ENCODE data around the gene HS6ST2. TPM values are rescaled to one million over a fixed set of nuclear protein-coding genes. Genes with fewer than 3 reads are reported as not detected.

HS6ST2 gene
- total RNA-seq, 2 experiments from 2014 or later = 0.62 to 0.76 TPM

GRCh38 chrX:132810964-132811712 is 147.3 kb downstream of the HS6ST2 start:
- H3K9me3 Mint-ChIP-seq (ENCODE audit: low read depth) = no peaks in the 10 kb centered on the region
- no peaks in the 10 kb centered on the region for H3K36me3 Mint-ChIP-seq (ENCODE audit: low read depth)
- ATAC-seq = no peak

GRCh38 chrX:132810488-132810887 is 147.9 kb downstream of the HS6ST2 start:
- POLR2A ChIA-PET = no interaction called here
- ATAC-seq = no peak
- Mint-ChIP-seq H3K36me3 (ENCODE audit: low read depth) (no peaks in the 10 kb centered on the region), H3K4me3 (no peak overlapping the region), H3K27ac (no peak overlapping the region), H3K27me3 (peaks cover 4% of the 10 kb centered on the region), H3K9me3 (ENCODE audit: low read depth) (no peaks in the 10 kb centered on the region), H3K4me1 (no peaks in the 10 kb centered on the region)
- no peak for DNase-seq
- intact Hi-C loops (cut with DNase I, micrococcal nuclease) = no loop called here
- CTCF ChIA-PET = no interaction called here

More at GRCh38 chrX:132810964-132811712, 147.3 kb downstream of the HS6ST2 start:
- intact Hi-C loops (cut with DNase I, micrococcal nuclease) = no loop called here
- Mint-ChIP-seq H3K4me1 (no peaks in the 10 kb centered on the region), H3K4me3 (no peak overlapping the region), H3K27me3 (peaks cover 4% of the 10 kb centered on the region), H3K27ac (no peak overlapping the region)
- CTCF ChIA-PET = no interaction called here
- POLR2A ChIA-PET = no interaction called here
- no peak for DNase-seq

GRCh38 chrX:132809581-132809980 is 148.8 kb downstream of the HS6ST2 start:
- no peak overlapping the region for H3K4me3 Mint-ChIP-seq
- no peak for ATAC-seq
- no peaks in the 10 kb centered on the region for H3K36me3 Mint-ChIP-seq (ENCODE audit: low read depth)
- no peaks in the 10 kb centered on the region for H3K9me3 Mint-ChIP-seq (ENCODE audit: low read depth)
- POLR2A ChIA-PET = no interaction called here
- CTCF ChIA-PET = no interaction called here
- intact Hi-C loops (cut with DNase I, micrococcal nuclease) = no loop called here
- H3K4me1 Mint-ChIP-seq = no peaks in the 10 kb centered on the region
- H3K27ac Mint-ChIP-seq = no peak overlapping the region
- H3K27me3 Mint-ChIP-seq = peaks cover 4% of the 10 kb centered on the region
- DNase-seq = no peak

GRCh38 chrX:132807411-132808030 is 150.9 kb downstream of the HS6ST2 start:
- intact Hi-C loops (cut with DNase I, micrococcal nuclease) = no loop called here

GRCh38 chrX:132802033-132802432 is 156.4 kb downstream of the HS6ST2 start:
- H3K4me3 Mint-ChIP-seq = no peak overlapping the region
- H3K36me3 Mint-ChIP-seq (ENCODE audit: low read depth) = no peaks in the 10 kb centered on the region
- no peaks in the 10 kb centered on the region for H3K9me3 Mint-ChIP-seq (ENCODE audit: low read depth)
- peaks cover 3% of the 10 kb centered on the region for H3K27me3 Mint-ChIP-seq
- DNase-seq (no peak), ATAC-seq (no peak)
- ChIA-PET POLR2A (no interaction called here), CTCF (no interaction called here)
- intact Hi-C loops (cut with DNase I, micrococcal nuclease) = no loop called here
- no peaks in the 10 kb centered on the region for H3K4me1 Mint-ChIP-seq
- no peak overlapping the region for H3K27ac Mint-ChIP-seq

More at GRCh38 chrX:132807411-132808030, 150.9 kb downstream of the HS6ST2 start:
- ChIA-PET POLR2A (no interaction called here), CTCF (no interaction called here)
- ATAC-seq (no peak), DNase-seq (no peak)
- Mint-ChIP-seq H3K36me3 (ENCODE audit: low read depth) (no peaks in the 10 kb centered on the region), H3K4me1 (no peaks in the 10 kb centered on the region), H3K27me3 (no peaks in the 10 kb centered on the region), H3K27ac (no peak overlapping the region), H3K9me3 (ENCODE audit: low read depth) (no peaks in the 10 kb centered on the region), H3K4me3 (no peak overlapping the region)

- H3K9me3 Mint-ChIP-seq (ENCODE audit: low read depth) = no peaks in the 10 kb centered on the region
- H3K27ac Mint-ChIP-seq = no peak overlapping the region
- H3K4me3 Mint-ChIP-seq = no peak overlapping the region
- CTCF ChIA-PET = no interaction called here
- intact Hi-C loops (cut with DNase I, micrococcal nuclease) = no loop called here
- H3K4me1 Mint-ChIP-seq = no peaks in the 10 kb centered on the region
- H3K36me3 Mint-ChIP-seq (ENCODE audit: low read depth) = no peaks in the 10 kb centered on the region
- DNase-seq (no peak), ATAC-seq (no peak)
- H3K27me3 Mint-ChIP-seq = no peaks in the 10 kb centered on the region
- POLR2A ChIA-PET = no interaction called here
Observed at GRCh38 chrX:132795181-132795580, 163.2 kb downstream of the HS6ST2 start.

- no peaks in the 10 kb centered on the region for H3K27me3 Mint-ChIP-seq
- ATAC-seq (no peak), DNase-seq (no peak)
- no peaks in the 10 kb centered on the region for H3K36me3 Mint-ChIP-seq (ENCODE audit: low read depth)
- no peaks in the 10 kb centered on the region for H3K9me3 Mint-ChIP-seq (ENCODE audit: low read depth)
- CTCF ChIA-PET = no interaction called here
- H3K27ac Mint-ChIP-seq = no peak overlapping the region
- H3K4me3 Mint-ChIP-seq = no peak overlapping the region
- intact Hi-C loops (cut with DNase I, micrococcal nuclease) = no loop called here
- no peaks in the 10 kb centered on the region for H3K4me1 Mint-ChIP-seq
- POLR2A ChIA-PET = no interaction called here
Observed at GRCh38 chrX:132791714-132792113, 166.7 kb downstream of the HS6ST2 start.

- no peak for ATAC-seq
- ChIA-PET POLR2A (no interaction called here), CTCF (no interaction called here)
- H3K4me1 Mint-ChIP-seq = peaks cover 4% of the 10 kb centered on the region
- intact Hi-C loops (cut with DNase I, micrococcal nuclease) = no loop called here
- H3K27me3 Mint-ChIP-seq = no peaks in the 10 kb centered on the region
- no peak for DNase-seq
- no peaks in the 10 kb centered on the region for H3K9me3 Mint-ChIP-seq (ENCODE audit: low read depth)
- no peak overlapping the region for H3K27ac Mint-ChIP-seq
- H3K36me3 Mint-ChIP-seq (ENCODE audit: low read depth) = no peaks in the 10 kb centered on the region
- H3K4me3 Mint-ChIP-seq = no peak overlapping the region
Observed at GRCh38 chrX:132790329-132790728, 168.1 kb downstream of the HS6ST2 start.

- no peaks in the 10 kb centered on the region for H3K9me3 Mint-ChIP-seq (ENCODE audit: low read depth)
- H3K27ac Mint-ChIP-seq = no peak overlapping the region
Observed at GRCh38 chrX:132786217-132786616, 172.2 kb downstream of the HS6ST2 start.

GRCh38 chrX:132778917-132779316 is 179.5 kb downstream of the HS6ST2 start:
- intact Hi-C loops (cut with DNase I, micrococcal nuclease) = loop anchor here in 1 of 2 experiments (5.0 to 10.0 kb wide), 2 partner anchors 294 to 562 kb away; partner anchors contain the start of genes MBNL3 and RAP2C
- peaks cover 26% of the 10 kb centered on the region for H3K4me1 Mint-ChIP-seq
- ATAC-seq (no peak), DNase-seq (no peak)
- H3K36me3 Mint-ChIP-seq (ENCODE audit: low read depth) = no peaks in the 10 kb centered on the region
- no peak overlapping the region for H3K4me3 Mint-ChIP-seq
- no peaks in the 10 kb centered on the region for H3K27me3 Mint-ChIP-seq
- POLR2A ChIA-PET = no interaction called here
- no peak overlapping the region for H3K27ac Mint-ChIP-seq
- no peaks in the 10 kb centered on the region for H3K9me3 Mint-ChIP-seq (ENCODE audit: low read depth)
- CTCF ChIA-PET = no interaction called here

More at GRCh38 chrX:132786217-132786616, 172.2 kb downstream of the HS6ST2 start:
- ChIA-PET POLR2A (interaction anchor here (1.5 kb wide), 1 partner anchor 11 kb away, joined by 6 read pairs; no protein-coding TSS in a partner anchor), CTCF (no interaction called here)
- H3K27me3 Mint-ChIP-seq = no peaks in the 10 kb centered on the region
- peak; percentile 51 for ATAC-seq
- intact Hi-C loops (cut with DNase I, micrococcal nuclease) = no loop called here
- no peak for DNase-seq
- H3K36me3 Mint-ChIP-seq (ENCODE audit: low read depth) = no peaks in the 10 kb centered on the region
- H3K4me1 Mint-ChIP-seq = peaks cover 4% of the 10 kb centered on the region
- H3K4me3 Mint-ChIP-seq = no peak overlapping the region

GRCh38 chrX:132776486-132777210 is 181.8 kb downstream of the HS6ST2 start:
- no peak for ATAC-seq
- ChIA-PET CTCF (interaction anchor here (0.7 kb wide), 1 partner anchor 8 kb away, joined by 3 read pairs; no protein-coding TSS in a partner anchor), POLR2A (no interaction called here)
- no peaks in the 10 kb centered on the region for H3K9me3 Mint-ChIP-seq (ENCODE audit: low read depth)
- H3K4me1 Mint-ChIP-seq = peaks cover 27% of the 10 kb centered on the region
- H3K27ac Mint-ChIP-seq = no peak overlapping the region
- H3K36me3 Mint-ChIP-seq (ENCODE audit: low read depth) = no peaks in the 10 kb centered on the region
- intact Hi-C loops (cut with DNase I, micrococcal nuclease) = loop anchor here in 1 of 2 experiments (5.0 to 10.0 kb wide), 2 partner anchors 292 to 559 kb away; partner anchors contain the start of genes MBNL3 and RAP2C
- no peak overlapping the region for H3K4me3 Mint-ChIP-seq
- H3K27me3 Mint-ChIP-seq = no peaks in the 10 kb centered on the region
- no peak for DNase-seq

All from activated CD4-positive, alpha-beta T cell treated with anti-CD3 and anti-CD28 coated beads for 36 hours (primary cell).